ENCODE results near the gene FBXW5.

Gene FBXW5

GRCh38 chr9:136910197-136910900, 34.2 kb downstream of the FBXW5 start:
- DNase-seq (ENCODE audit: low read depth, low spot score) = no peak

- no peak for DNase-seq (ENCODE audit: low read depth, low spot score)
These were observed 37.3 kb downstream of the FBXW5 start for GRCh38 chr9:136907011-136907914.

GRCh38 chr9:136906266-136906665, 38.3 kb downstream of the FBXW5 start:
- DNase-seq (ENCODE audit: low read depth, low spot score) = no peak

- no peak for DNase-seq (ENCODE audit: low read depth, low spot score)
These were observed 41.4 kb downstream of the FBXW5 start for GRCh38 chr9:136903041-136903554.

GRCh38 chr9:136902259-136902821, 42.2 kb downstream of the FBXW5 start:
- DNase-seq (ENCODE audit: low read depth, low spot score) = no peak

GRCh38 chr9:136901516-136902258, 42.9 kb downstream of the FBXW5 start:
- DNase-seq (ENCODE audit: low read depth, low spot score) = no peak

- DNase-seq (ENCODE audit: low read depth, low spot score) = no peak
These were observed 43.5 kb downstream of the FBXW5 start for GRCh38 chr9:136900988-136901515.

- no peak for DNase-seq (ENCODE audit: low read depth, low spot score)
These were observed 44.0 kb downstream of the FBXW5 start for GRCh38 chr9:136900556-136900955.

GRCh38 chr9:136899196-136899595, 45.3 kb downstream of the FBXW5 start:
- no peak for DNase-seq (ENCODE audit: low read depth, low spot score)

- DNase-seq (ENCODE audit: low read depth, low spot score) = no peak
These were observed 45.9 kb downstream of the FBXW5 start for GRCh38 chr9:136898483-136899100.

- DNase-seq (ENCODE audit: low read depth, low spot score) = no peak
These were observed 48.5 kb downstream of the FBXW5 start for GRCh38 chr9:136896027-136896426.

- no peak for DNase-seq (ENCODE audit: low read depth, low spot score)
These were observed 53.9 kb downstream of the FBXW5 start for GRCh38 chr9:136890661-136891060.

All from smooth muscle cell of the brain vasculature (primary cell).